SK-N-SH treated with all-trans-retinoic acid at 6 μM for 48 hours (cell line): ENCODE data around the gene ULK4.

ENCODE experiments used
- ATAC-seq: fragments of 200-7000 bp; cut with Tn5 transposase; 3 replicates; pipeline ENCODE4 v1.9.1; 2020; ENCODE audit warnings: mild to moderate bottlenecking, moderate library complexity
- ARNTL ChIP-seq: fragments of 450-650 bp; formaldehyde crosslinking; IDR thresholded peaks from 2 replicates; pipeline ENCODE4 v1.5.0; 2020; ENCODE audit warnings: low read depth, mild to moderate bottlenecking, moderate library complexity, borderline replicate concordance
- BACH2 ChIP-seq: fragments of 250-450 bp; sonication (Bioruptor Pico); IDR thresholded peaks from 2 replicates; pipeline ENCODE4 v1.9.0; 2021; ENCODE audit warnings: mild to moderate bottlenecking, borderline replicate concordance
- CSDC2 ChIP-seq: fragments of 250-450 bp; sonication (Bioruptor Pico); IDR thresholded peaks from 2 replicates; pipeline ENCODE4 v1.5.0; 2020; ENCODE audit warnings: mild to moderate bottlenecking, moderate library complexity
- CSRNP3 ChIP-seq: fragments of 250-450 bp; sonication (Bioruptor Pico); IDR thresholded peaks from 2 replicates; pipeline ENCODE4 v1.5.1; 2021; ENCODE audit warnings: mild to moderate bottlenecking, moderate library complexity
- ESRRG ChIP-seq: fragments of 250-450 bp; sonication (Bioruptor Pico); IDR thresholded peaks from 2 replicates; pipeline ENCODE4 v1.6.1; 2021; ENCODE audit warnings: mild to moderate bottlenecking
- GLIS3 ChIP-seq: fragments of 250-450 bp; sonication (Bioruptor Pico); IDR thresholded peaks from 2 replicates; pipeline ENCODE4 v1.5.0; 2020; ENCODE audit warnings: mild to moderate bottlenecking, moderate library complexity
- ISL1 ChIP-seq: fragments of 250-450 bp; sonication (Bioruptor Pico); IDR thresholded peaks from 2 replicates; pipeline ENCODE4 v2.1.2; 2022; ENCODE audit warnings: mild to moderate bottlenecking, moderate library complexity
- OSR1 ChIP-seq: fragments of 250-450 bp; sonication (Bioruptor Pico); IDR thresholded peaks from 2 replicates; pipeline ENCODE4 v1.8.0; 2022; ENCODE audit warnings: moderate library complexity, mild to moderate bottlenecking, inconsistent platforms
- PATZ1 ChIP-seq: fragments of 250-450 bp; sonication (Bioruptor Pico); IDR thresholded peaks from 2 replicates; pipeline ENCODE4 v1.8.0; 2020; ENCODE audit warnings: mild to moderate bottlenecking, moderate library complexity, borderline replicate concordance
- POU6F1 ChIP-seq: fragments of 250-450 bp; sonication (Bioruptor Pico); IDR thresholded peaks from 2 replicates; pipeline ENCODE4 v1.8.0; 2021; ENCODE audit warnings: low read depth, mild to moderate bottlenecking, moderate library complexity, borderline replicate concordance
- RARB ChIP-seq: fragments of 250-450 bp; sonication (Bioruptor Pico); IDR thresholded peaks from 2 replicates; pipeline ENCODE4 v1.8.0; 2021; ENCODE audit warnings: mild to moderate bottlenecking, moderate library complexity
- SNAI2 ChIP-seq: fragments of 250-450 bp; sonication (Bioruptor Pico); IDR thresholded peaks from 2 replicates; pipeline ENCODE4 v1.5.0; 2020; ENCODE audit warnings: mild to moderate bottlenecking, moderate library complexity
- TCF4 ChIP-seq: fragments of 250-450 bp; sonication (Bioruptor Pico); IDR thresholded peaks from 2 replicates; pipeline ENCODE4 v1.8.0; 2021; ENCODE audit warnings: mild to moderate bottlenecking, moderate library complexity, borderline replicate concordance
- TOX ChIP-seq: fragments of 250-450 bp; sonication (Bioruptor Pico); IDR thresholded peaks from 2 replicates; pipeline ENCODE4 v1.8.0; 2021; ENCODE audit warnings: mild to moderate bottlenecking, moderate library complexity, borderline replicate concordance
- TSHZ2 ChIP-seq: fragments of 250-450 bp; sonication (Bioruptor Pico); IDR thresholded peaks from 2 replicates; pipeline ENCODE4 v1.5.0; 2020; ENCODE audit warnings: mild to moderate bottlenecking, moderate library complexity
- ZC3H10 ChIP-seq: fragments of 250-450 bp; sonication (Bioruptor Pico); IDR thresholded peaks from 2 replicates; pipeline ENCODE4 v1.5.1; 2021; ENCODE audit warnings: mild to moderate bottlenecking, moderate library complexity
- ZFP3 ChIP-seq: fragments of 250-450 bp; sonication (Bioruptor Pico); IDR thresholded peaks from 2 replicates; pipeline ENCODE4 v1.5.0; 2020; ENCODE audit warnings: mild to moderate bottlenecking, moderate library complexity
- ZFP30 ChIP-seq: fragments of 450-650 bp; formaldehyde crosslinking; IDR thresholded peaks from 2 replicates; pipeline ENCODE4 v1.5.0; 2022; ENCODE audit warnings: mild to moderate bottlenecking, moderate library complexity
- ZNF565 ChIP-seq: fragments of 450-650 bp; formaldehyde crosslinking; conservative IDR thresholded peaks from 2 replicates; pipeline ENCODE4 v1.5.0; 2020; ENCODE audit warnings: low read depth, mild to moderate bottlenecking, moderate library complexity
- ZNF70 ChIP-seq: fragments of 450-650 bp; formaldehyde crosslinking; IDR thresholded peaks from 2 replicates; pipeline ENCODE4 v1.5.0; 2020; ENCODE audit warnings: mild to moderate bottlenecking, moderate library complexity
- ZNF8 ChIP-seq: fragments of 450-650 bp; formaldehyde crosslinking; IDR thresholded peaks from 2 replicates; pipeline ENCODE4 v1.5.0; 2020; ENCODE audit warnings: mild to moderate bottlenecking, moderate library complexity

Gene ULK4

GRCh38 chr3:41209646-41210045, 752.3 kb downstream of the ULK4 start:
- TF ChIP-seq GLIS3 (no peak), SNAI2 (CRISPR knock-in tag) (no peak)
- no peak for ATAC-seq

- ATAC-seq: no peak
- no peak for TF ChIP-seq POU6F1 (CRISPR knock-in tag)
- no peak for TF ChIP-seq ARNTL (CRISPR knock-in tag)
- TF ChIP-seq ZFP30: no peak
- no peak for TF ChIP-seq TCF4
- no peak for TF ChIP-seq OSR1 (CRISPR knock-in tag)
- no peak for TF ChIP-seq RARB (CRISPR knock-in tag)
- no peak for TF ChIP-seq ESRRG (CRISPR knock-in tag)
- no peak for TF ChIP-seq ZNF8 (CRISPR knock-in tag)
- TF ChIP-seq ZNF70 (CRISPR knock-in tag): no peak
- no peak for TF ChIP-seq ZFP3 (CRISPR knock-in tag)
- no peak for TF ChIP-seq TOX
- TF ChIP-seq TSHZ2 (CRISPR knock-in tag): no peak
- TF ChIP-seq CSDC2 (CRISPR knock-in tag): no peak
- no peak for TF ChIP-seq BACH2 (CRISPR knock-in tag)
- no peak for TF ChIP-seq GLIS3
- TF ChIP-seq CSRNP3 (CRISPR knock-in tag): no peak
- no peak for TF ChIP-seq ZC3H10 (CRISPR knock-in tag)
- no peak for TF ChIP-seq ZNF565 (CRISPR knock-in tag)
Observed at GRCh38 chr3:41208507-41209220, 753.2 kb downstream of the ULK4 start.

- ATAC-seq: no peak
- TF ChIP-seq ZNF8 (CRISPR knock-in tag): no peak
- no peak for TF ChIP-seq ZFP30
- TF ChIP-seq TCF4: no peak
- no peak for TF ChIP-seq GLIS3
- TF ChIP-seq ARNTL (CRISPR knock-in tag): no peak
- no peak for TF ChIP-seq OSR1 (CRISPR knock-in tag)
- no peak for TF ChIP-seq ISL1 (CRISPR knock-in tag)
- no peak for TF ChIP-seq ZFP3 (CRISPR knock-in tag)
- TF ChIP-seq BACH2 (CRISPR knock-in tag): no peak
- no peak for TF ChIP-seq CSRNP3 (CRISPR knock-in tag)
- TF ChIP-seq, all 23 proteins: peak for 0
Observed at GRCh38 chr3:41207355-41207754, 754.5 kb downstream of the ULK4 start.

- ATAC-seq: no peak
- TF ChIP-seq POU6F1 (CRISPR knock-in tag) (no peak), GLIS3 (no peak), BACH2 (CRISPR knock-in tag) (no peak), ZC3H10 (CRISPR knock-in tag) (no peak), PATZ1 (CRISPR knock-in tag) (no peak), TCF4 (no peak), ESRRG (CRISPR knock-in tag) (no peak)
Observed at GRCh38 chr3:41205591-41205990, 756.3 kb downstream of the ULK4 start.
